ENCODE data around the gene PDCD7.
"Not testable (repeated sequence)": the region's sequence is repeated elsewhere in the genome, so short reads cannot be mapped to it uniquely, and the experiment has no call there.

Gene PDCD7, protein sequence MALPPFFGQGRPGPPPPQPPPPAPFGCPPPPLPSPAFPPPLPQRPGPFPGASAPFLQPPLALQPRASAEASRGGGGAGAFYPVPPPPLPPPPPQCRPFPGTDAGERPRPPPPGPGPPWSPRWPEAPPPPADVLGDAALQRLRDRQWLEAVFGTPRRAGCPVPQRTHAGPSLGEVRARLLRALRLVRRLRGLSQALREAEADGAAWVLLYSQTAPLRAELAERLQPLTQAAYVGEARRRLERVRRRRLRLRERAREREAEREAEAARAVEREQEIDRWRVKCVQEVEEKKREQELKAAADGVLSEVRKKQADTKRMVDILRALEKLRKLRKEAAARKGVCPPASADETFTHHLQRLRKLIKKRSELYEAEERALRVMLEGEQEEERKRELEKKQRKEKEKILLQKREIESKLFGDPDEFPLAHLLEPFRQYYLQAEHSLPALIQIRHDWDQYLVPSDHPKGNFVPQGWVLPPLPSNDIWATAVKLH

GRCh38 chr15:65133548-65134200 is at the start of gene PDCD7:
Gene PDCD7, minus strand, starts transcription at chr15:65133808. Its CDS starts 27 bp downstream, at chr15:65133781.
- H3K4me3 ChIP-seq (ENCODE audit: control insufficient read depth, low read depth, low read length): peak within 1 kb of the TSS; percentile 84
- peak; percentile 92 for DNase-seq (ENCODE audit: low read depth)
- TF ChIP-seq, protein P1, sequence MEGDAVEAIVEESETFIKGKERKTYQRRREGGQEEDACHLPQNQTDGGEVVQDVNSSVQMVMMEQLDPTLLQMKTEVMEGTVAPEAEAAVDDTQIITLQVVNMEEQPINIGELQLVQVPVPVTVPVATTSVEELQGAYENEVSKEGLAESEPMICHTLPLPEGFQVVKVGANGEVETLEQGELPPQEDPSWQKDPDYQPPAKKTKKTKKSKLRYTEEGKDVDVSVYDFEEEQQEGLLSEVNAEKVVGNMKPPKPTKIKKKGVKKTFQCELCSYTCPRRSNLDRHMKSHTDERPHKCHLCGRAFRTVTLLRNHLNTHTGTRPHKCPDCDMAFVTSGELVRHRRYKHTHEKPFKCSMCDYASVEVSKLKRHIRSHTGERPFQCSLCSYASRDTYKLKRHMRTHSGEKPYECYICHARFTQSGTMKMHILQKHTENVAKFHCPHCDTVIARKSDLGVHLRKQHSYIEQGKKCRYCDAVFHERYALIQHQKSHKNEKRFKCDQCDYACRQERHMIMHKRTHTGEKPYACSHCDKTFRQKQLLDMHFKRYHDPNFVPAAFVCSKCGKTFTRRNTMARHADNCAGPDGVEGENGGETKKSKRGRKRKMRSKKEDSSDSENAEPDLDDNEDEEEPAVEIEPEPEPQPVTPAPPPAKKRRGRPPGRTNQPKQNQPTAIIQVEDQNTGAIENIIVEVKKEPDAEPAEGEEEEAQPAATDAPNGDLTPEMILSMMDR (conservative IDR thresholded peaks at IDR 0.05; ENCODE audit: control insufficient read depth, insufficient read depth, low read depth, low read length): no peak

- DNase-seq (ENCODE audit: low read depth): no peak
- TF ChIP-seq, protein P1 (conservative IDR thresholded peaks at IDR 0.05; ENCODE audit: control insufficient read depth, insufficient read depth, low read depth, low read length): no peak
- H3K4me3 ChIP-seq (ENCODE audit: control insufficient read depth, low read depth, low read length): no peak overlapping the region
Observed at GRCh38 chr15:65182538-65182937, 48.9 kb upstream of the PDCD7 start.

DNA sequence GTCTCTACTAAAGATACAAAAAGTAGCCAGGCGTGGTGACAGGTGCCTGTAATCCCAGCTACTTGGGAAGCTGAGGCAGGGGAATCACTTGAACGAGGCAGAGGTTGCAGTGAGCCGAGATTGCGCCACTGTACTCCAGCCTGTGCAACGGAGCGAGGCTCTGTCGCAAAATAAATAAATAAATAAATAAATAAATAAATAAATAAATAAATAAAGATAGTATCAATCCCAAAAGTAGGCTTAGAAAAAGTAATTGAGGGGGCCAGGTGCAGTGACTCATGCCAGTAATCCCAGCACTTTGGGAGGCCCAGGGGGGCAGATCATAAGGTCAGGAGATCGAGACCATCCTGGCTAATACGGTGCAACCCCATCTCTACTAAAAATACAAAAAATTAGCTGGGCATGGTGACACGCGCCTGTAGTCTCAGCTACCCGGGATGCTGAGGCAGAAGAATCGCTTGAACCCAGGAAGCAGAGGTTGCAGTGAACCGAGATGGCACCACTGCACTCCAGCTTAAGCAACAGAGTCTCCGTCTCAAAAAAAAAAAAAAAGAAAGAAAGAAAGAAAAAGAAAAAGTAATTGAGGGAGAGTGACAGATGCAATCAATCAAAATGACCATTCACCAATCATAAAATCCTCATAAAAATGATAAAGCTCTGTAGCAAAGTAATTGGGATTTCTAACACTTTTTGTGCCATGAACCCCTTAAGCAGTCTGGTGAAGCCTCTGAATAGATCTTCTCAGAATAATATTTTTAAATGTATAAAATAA is 48.2 kb upstream of the PDCD7 start:
- DNase-seq (ENCODE audit: low read depth); H3K4me3 ChIP-seq (ENCODE audit: control insufficient read depth, low read depth, low read length): not testable (repeated sequence)

- TF ChIP-seq, protein P1 (conservative IDR thresholded peaks at IDR 0.05; ENCODE audit: control insufficient read depth, insufficient read depth, low read depth, low read length): no peak
- no peak overlapping the region for H3K4me3 ChIP-seq (ENCODE audit: control insufficient read depth, low read depth, low read length)
- no peak for DNase-seq (ENCODE audit: low read depth)
Observed at GRCh38 chr15:65180167-65180566, 46.6 kb upstream of the PDCD7 start.

GRCh38 chr15:65177901-65178300 is 44.3 kb upstream of the PDCD7 start:
- no peak overlapping the region for H3K4me3 ChIP-seq (ENCODE audit: control insufficient read depth, low read depth, low read length)
- peak; percentile 28 for DNase-seq (ENCODE audit: low read depth)
- TF ChIP-seq, protein P1 (conservative IDR thresholded peaks at IDR 0.05; ENCODE audit: control insufficient read depth, insufficient read depth, low read depth, low read length): no peak

- DNase-seq (ENCODE audit: low read depth): peak; percentile 51
- TF ChIP-seq, protein P1 (conservative IDR thresholded peaks at IDR 0.05; ENCODE audit: control insufficient read depth, insufficient read depth, low read depth, low read length): no peak
- H3K4me3 ChIP-seq (ENCODE audit: control insufficient read depth, low read depth, low read length): no peak overlapping the region
Observed at GRCh38 chr15:65176056-65176455, 42.4 kb upstream of the PDCD7 start.
